Right lobe of liver (tissue), 4 donors: ENCODE measurements around the gene TFCP2L1.

Experiments
- POLR2A ChIP-seq: fragments of 450-650 bp; IDR thresholded peaks from one replicate; pipeline ENCODE4 v1.6.1; 2017; ENCODE audit warnings: antibody characterized with exemption, mild to moderate bottlenecking
- TF ChIP-seq, protein P1 (sequence below), 4 donors: fragments of 200-600 bp in 3 of 4; fragments of 450-650 bp in 1 of 4; IDR thresholded peaks; one replicate each; pipeline versions ENCODE4 v1.5.1 to v1.8.0; 2016 to 2022; ENCODE audit warnings: antibody characterized with exemption in 4 of 4, mild to moderate bottlenecking in 2 of 4
- donor health status: DM: no; HTN: no; CAD: no.
- donor health status: DM: no; HTN: no; CAD: no.
- donor health status: DM: no; HTN: yes; CAD: no.

DNA sequence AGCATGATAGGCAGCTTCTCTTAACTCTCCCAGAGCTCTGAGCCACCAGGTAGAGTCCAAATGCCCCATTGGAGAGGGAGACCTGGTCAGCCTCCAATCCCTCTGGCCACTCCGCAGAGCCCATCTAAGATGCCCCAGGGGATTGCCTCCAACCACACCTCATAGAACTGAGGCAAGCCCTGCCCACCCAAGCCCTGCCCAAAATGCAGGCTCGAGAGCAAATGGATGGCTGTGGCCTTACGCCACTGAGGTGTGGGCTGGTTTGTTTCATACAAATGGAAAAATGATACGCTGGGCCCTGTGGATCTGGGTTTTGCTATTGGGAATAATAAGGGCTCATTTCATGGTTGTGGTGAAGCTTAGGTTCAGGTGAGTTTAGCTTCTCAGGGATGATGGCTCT lies 3.0 kb upstream of the TFCP2L1 start:
- TF ChIP-seq, protein P1, sequence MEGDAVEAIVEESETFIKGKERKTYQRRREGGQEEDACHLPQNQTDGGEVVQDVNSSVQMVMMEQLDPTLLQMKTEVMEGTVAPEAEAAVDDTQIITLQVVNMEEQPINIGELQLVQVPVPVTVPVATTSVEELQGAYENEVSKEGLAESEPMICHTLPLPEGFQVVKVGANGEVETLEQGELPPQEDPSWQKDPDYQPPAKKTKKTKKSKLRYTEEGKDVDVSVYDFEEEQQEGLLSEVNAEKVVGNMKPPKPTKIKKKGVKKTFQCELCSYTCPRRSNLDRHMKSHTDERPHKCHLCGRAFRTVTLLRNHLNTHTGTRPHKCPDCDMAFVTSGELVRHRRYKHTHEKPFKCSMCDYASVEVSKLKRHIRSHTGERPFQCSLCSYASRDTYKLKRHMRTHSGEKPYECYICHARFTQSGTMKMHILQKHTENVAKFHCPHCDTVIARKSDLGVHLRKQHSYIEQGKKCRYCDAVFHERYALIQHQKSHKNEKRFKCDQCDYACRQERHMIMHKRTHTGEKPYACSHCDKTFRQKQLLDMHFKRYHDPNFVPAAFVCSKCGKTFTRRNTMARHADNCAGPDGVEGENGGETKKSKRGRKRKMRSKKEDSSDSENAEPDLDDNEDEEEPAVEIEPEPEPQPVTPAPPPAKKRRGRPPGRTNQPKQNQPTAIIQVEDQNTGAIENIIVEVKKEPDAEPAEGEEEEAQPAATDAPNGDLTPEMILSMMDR (IDR thresholded peaks at IDR 0.05), result no peak
- no peak for TF ChIP-seq POLR2A
